Measurements from ENCODE around the gene MYO9B.
"Not testable (repeated sequence)": the region's sequence is repeated elsewhere in the genome, so short reads cannot be mapped to it uniquely, and the experiment has no call there.

MYO9B gene

DNA sequence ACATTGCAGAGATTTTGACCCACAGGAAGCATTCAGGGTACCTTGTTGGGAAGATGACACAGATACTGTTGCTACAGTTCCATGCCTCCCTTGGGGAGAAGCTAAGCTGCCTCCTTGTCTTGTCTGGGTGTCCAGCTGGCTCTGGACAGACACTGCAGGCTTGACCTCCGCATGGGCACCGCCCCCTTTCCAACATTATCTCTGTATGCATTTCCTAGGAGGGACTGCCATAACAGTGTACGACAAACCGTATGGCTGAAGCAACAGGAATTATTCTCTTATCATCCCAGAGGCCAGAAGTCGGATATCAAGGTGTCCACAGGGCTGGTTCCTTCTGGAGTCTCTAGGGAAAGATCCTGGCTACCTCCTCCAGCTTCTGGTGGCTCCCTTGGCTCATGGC is 72.6 kb downstream of the MYO9B start:
- no peak for DNase-seq

DNA sequence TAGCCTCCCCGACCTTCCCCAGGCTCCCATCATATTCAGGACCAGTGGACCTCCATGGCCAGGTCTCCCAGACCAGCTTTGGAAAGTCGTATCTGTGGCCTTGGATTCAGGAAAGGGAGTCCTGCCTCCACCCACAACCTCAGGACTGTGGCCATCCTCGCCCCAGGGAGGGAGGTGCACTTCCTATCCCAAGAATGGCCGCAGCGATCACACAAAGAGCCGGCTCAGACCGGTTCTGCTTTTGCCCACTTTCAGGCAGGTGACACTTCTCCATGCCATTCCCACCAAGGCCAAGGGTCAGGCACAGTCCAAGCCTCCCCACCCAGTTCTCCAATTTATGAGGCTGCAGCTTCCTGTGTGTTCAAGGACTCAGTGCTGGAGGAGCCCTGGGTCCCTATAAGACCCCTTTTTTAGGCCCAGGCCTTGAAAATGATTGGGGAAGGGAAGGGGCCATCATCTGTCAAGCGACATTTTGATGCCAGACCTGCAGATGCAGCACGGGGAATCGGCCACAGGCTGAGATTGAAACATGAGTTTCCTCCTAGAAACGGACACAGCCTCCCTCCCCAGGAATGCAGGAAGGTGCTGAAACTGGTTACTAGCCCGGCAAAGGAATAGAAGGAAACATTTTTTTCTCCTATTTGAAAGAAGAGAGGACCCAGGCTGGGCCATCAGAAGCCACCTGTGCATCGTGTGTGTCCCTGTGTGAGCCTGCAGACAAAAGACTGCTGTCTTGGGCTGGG is 74.0 kb downstream of the MYO9B start:
- no peak for DNase-seq

DNA sequence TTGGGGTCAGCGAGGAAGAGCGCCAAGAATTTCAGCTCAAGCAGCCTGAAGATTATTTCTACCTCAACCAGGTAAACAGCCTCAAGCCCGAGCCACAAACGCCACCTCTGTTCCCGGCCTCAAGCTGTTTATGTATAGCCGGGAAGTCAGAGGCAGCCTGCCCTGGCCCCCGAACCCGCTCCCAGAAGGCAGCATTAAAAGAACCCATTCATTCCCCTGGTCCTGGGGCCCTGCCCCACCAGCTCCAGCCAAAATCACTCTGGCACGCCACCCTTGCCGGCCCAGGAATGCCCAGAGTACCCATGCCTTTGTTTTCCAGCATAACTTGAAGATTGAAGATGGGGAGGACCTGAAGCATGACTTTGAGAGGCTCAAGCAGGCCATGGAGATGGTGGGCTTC is 78.4 kb downstream of the MYO9B start:
- DNase-seq: no peak

DNA sequence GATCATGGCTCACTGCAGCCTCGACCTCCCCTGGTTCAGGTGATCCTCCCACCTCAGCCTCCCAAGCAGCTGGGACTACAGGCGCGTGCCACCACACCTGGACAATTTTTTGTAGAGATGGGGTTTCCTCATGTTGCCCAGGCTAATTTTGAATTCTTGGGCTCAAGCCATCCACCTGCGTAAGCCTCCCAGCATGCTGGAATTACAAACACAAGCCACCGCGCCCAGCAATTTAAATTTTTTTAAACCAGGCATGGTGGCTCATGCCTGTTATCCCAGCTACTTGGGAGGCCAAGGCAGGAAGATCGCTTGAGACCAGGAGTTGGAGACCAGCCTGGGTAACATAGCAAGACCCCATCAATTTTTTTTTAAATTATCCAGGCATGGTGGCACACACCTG is 79.7 kb downstream of the MYO9B start:
- no peak for DNase-seq

DNA sequence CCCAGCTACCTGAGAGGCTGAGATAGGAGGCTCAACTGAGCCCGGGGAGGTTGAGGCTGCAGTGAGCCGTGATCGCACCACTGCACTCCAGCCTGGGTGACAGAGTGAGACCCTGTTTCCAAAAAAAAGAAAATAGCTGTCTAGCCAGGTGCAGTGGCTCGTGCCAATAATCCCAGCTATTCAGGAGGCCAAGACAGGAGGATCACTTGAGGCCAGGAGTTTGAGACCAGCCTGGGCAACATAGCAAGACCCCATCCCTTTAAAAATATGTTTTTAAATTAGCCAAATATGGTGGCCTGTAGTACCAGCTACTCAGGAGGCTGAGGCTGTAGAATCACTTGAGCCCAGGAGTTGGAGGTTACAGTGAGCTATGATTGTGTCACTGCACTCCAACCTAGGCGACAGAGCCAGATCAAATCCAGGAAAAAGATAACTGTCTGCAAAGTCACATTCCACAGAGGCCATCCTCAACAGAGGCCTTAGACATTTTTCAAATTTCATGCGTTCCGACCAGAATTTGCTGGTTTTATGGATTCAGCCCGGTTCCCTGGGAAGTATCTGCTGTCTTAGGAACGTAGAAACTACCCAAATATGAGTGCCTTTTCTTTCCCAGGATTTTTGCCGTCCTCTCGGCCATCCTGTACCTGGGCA is 80.8 kb downstream of the MYO9B start:
- DNase-seq: no peak

DNA sequence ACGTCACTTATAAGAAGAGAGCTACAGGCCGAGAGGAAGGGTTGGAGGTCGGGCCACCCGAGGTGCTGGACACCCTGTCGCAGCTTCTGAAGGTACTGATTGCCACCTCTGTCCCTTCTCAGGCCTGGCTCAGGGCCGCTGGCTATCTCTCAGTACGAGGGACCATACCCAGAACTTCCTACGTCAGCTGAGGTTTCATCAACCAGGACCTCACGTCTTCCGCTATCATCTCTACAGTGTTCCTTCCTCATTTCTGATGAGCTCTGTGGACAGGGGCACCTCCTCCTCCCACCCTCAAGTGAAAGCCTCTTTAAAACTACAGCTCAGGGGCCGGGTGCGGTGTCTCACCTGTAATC is 81.3 kb downstream of the MYO9B start:
- no peak for DNase-seq

DNA sequence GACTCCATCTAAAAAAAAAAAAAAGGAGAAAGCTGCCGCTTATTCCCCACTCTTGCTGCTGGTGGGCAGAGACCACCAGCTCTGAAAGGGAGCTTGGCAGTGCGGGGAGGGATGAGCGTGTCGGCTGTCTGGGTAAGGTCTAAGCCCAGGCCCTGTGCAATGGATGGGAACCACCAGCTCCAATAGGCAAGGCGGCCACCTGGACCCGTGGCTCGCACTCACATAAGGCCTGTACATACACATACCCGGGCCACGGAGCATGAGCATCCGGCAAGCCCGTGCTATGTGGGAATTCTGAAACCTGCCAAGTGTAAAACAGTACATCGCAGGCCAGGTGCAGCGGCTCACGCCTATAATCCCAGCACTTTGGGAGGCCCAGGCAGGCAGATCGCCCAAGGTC is 83.0 kb downstream of the MYO9B start:
- DNase-seq: no peak

DNA sequence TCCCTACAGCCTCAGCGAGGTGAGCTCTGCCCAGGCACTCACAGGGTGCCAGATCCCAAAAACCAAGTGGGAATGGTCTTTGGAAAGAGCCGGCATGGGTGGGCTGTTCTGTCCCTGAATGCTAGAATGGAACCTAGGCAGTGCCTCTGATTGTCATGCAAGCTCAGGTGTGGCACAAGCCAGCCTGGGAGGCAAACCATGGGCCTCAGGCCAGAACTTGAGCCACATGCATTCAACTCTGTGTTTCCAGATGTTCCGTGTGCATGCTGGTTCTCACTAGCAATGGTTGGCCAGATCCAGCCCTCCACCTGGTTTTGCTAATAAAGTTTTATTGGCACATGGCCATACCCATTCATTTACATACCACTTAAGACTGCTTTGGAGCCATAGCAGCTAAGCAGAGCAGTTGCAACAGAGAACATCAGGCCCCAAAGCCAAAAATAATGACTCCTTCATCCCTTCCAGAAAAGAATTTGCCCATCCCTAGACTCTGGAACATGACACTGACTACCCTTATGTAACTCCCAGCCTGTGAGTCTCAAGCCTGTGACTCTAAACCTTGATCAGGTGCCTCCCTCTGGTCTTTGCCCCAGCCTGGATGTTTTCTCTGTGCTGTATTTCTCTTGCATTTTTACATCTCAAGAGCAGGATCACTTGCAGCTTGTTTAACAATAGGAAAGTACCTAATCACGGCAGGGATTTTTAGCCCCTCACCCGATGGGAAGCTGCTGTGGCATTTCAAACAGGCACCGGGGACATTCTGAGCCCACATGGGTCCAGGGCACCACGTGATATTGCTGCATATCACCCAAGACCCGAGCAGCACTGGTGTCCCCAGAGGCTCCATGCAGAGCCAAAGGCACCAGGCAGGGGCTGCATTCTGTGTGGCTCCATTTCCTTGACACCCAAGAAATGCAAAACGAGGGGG is 84.2 kb downstream of the MYO9B start:
- DNase-seq: no peak

DNA sequence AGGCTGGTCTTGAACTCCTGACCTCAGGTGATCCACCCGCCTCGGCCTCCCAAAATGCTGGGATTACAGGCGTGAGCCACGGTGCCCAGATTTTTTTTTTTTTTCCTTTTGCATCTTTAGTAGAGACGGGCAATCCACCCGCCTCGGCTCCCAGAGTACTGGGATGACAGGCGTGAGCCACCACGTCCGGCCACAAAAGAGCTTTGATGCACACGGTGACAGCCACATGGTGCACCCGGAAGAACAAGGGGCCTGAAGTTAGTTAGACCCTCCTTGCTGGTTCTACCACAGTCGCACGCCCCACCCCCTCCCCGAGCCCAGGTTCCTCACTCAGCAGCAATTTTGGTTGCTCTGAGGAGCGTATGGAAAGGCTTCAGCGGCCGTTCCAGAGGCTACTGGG is 85.3 kb downstream of the MYO9B start:
- DNase-seq: no peak

DNA sequence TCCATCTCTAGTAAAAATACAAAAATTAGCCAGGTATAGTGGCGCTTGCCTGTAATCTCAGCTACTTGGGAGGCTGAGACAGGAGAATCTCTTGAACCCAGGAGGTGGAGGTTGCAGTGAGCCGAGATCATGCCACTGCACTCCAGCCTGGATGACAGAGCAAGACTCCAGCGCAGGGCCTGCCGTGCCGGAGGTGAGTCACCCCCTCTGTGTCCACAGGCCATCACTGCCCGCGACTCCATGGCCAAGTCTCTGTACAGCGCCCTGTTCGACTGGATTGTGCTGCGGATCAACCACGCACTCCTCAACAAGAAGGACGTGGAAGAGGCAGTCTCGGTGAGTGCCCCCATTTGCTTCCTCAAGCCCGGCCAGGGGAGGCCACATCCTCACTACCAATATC is 86.6 kb downstream of the MYO9B start:
- DNase-seq: not testable (repeated sequence)

DNA sequence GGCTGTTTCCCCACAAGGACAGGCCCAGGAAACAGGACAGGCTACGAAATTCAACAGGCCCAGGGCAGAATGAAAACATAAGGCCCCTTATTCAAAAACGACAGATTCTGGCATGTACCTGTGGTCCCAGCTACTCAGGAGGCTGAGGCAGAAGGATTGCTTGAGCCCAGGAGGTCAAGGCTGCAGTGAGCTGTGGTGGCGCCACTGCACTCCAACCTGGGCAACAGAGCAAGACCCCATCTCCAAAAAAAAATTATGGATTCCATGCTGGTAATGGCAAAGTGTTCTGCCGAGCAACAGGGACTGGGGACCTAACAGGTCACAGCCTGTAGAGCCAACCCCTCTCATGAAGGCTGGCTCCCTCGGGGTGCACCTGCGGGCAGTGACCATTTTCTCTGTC is 87.0 kb downstream of the MYO9B start:
- DNase-seq: no peak

DNA sequence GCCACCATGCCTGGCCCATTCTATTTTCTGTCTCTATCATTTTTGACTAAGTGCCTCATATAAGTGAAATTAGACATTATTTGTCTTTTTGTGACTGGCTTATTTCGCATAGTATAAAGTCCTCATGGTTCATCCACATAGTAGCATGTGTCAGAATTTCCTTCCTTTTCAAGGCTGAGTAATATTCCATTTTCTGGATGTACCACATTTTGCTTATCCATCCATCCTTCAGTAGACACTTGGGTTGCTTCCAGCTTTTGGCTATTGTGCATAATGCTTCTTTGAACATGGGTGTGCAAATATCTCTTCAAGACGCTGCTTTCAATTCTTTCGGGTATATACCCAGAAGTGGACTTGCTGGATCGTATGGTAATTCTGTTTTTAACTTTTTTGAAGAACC is 88.1 kb downstream of the MYO9B start:
- no peak for DNase-seq

DNA sequence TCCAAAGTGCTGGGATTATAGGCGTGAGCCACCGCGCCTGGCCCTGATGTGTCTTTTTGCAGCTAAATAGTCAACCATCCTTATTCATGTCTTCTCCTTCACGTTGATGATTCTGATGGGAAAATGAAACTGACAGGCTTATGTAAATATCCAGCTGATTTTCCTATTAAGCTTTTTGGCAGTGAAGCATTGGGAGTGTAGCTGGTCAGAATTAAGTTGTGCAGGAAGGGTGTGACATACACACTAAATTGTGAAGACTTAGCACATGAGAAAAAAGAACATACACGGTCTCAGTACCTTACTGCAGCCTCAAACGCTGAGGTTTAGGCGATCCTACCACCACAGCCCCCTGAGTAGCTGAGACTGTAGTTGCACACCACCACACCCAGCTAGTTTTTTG is 89.1 kb downstream of the MYO9B start:
- DNase-seq: no peak

DNA sequence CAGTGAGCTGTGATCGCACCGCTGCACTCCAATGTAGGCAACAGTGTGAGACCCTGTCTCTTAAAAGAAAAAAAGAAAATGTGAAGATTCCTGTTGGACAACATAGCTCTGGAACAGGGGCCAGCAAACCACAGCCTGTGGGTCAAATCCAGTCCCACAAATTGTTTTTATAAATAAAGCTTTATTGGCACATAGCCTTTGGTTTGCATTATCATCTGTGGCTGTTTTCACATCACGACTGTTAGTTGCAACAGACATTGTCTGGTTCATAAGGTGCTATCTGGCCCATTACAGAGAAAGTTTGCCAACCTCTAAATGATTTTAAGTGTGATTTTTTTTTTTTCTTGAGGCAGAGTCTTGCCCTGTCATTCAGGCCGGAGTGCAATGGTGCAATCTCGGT is 90.1 kb downstream of the MYO9B start:
- DNase-seq: no peak

DNA sequence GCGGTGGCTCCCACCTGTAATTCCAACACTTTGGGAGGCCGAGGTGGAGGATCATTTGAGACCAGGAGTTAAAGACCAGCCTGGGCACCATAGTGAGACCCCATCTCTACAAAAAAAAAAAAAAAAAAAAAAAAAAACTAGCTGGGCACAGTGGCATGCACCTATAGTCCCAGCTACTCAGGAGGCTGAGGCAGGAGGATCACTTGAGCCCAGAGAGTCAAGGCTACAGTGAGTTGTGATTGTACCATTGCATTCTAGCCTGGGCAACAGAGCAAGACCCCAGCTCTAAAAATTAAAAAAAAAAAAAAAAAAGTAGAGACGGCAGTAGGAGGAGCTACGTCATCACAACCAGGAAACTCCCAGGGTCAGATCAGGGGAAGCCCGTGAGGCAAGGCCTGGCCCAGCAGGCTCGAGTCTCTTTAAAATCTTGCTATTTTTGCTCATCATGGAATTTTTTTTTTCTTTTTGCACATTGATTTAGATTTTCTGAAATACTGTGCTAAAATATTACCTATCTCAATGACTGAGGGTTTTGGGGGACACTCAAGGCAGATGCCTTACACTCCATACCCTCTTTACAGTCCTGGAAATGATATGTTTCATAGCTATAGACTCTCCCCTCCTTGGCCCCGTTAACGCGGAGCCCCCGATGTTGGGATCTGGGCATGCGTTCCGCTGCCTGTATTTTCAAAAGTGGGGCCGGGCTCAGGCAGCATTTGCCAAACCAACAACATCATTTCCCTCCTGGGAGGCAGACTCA is 95.1 kb downstream of the MYO9B start:
- DNase-seq: no peak

DNA sequence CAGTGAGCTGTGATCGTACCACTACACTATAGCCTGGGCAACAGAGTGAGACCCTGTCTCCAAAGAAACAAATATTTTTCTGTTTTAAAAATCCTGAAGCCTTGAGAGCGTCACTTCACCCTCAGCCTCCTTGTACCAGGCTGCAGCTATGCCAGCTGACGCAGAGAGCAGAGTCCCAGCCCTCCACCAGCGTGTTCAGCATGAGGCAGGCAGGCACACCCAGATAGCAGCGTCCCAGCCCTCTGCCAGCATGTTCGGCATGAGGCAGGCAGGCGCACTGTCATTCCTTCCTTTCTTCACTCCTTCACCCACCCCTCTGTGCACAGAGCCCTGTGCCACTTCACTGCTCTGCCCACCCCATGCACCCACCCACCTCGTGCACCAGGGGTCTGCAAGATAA is 96.3 kb downstream of the MYO9B start:
- DNase-seq: no peak

DNA sequence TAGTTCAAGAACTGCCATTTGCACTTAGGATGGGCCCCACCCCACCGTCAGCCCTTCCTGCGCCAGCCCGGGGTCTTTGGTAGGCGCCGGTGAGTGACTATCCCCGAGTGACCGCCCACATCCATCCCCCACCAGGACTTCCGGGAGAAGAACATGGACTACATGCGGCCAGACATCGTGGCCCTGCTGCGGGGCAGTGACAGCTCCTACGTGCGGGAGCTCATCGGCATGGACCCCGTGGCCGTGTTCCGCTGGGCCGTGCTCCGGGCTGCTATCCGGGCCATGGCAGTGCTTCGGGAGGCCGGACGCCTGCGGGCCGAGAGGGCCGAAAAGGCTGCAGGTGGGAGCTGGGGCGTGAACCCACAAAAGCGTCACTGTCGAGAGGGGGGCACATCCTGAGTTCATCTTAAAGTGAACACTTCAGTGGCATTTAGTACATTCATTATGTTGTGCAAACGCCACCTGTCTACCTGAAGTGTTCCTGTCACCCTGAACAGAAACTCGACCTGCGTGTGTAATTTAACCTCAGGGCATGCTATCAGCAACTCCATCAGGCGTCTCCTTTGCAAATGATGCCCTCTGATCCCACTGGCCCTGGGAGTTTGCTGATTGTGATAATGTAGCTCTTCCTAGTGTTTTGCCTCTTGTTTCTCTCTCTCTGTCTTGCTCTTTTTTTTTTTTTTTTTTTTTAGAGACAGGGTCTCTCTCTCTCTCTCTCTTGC is 97.2 kb downstream of the MYO9B start:
- DNase-seq: no peak

DNA sequence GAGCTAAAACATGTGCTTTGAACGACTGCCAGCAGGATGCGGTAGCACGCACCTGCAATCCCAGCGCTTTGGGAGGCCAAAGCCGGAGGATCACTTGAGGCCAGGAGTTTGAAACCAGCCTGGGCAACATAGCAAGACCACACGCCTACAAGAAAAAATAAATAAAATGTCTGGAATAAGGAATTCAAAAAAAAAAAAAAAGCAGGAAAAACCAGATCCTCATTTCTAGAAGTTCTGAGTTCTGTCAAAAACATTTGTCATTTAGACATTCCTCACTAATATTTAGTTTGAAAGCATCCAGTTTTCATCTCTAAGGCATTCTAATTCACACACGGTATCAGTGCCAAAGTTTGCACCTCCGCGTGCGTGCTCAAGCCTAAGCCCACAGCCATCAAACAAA is 102.7 kb downstream of the MYO9B start:
- no peak for DNase-seq

DNA sequence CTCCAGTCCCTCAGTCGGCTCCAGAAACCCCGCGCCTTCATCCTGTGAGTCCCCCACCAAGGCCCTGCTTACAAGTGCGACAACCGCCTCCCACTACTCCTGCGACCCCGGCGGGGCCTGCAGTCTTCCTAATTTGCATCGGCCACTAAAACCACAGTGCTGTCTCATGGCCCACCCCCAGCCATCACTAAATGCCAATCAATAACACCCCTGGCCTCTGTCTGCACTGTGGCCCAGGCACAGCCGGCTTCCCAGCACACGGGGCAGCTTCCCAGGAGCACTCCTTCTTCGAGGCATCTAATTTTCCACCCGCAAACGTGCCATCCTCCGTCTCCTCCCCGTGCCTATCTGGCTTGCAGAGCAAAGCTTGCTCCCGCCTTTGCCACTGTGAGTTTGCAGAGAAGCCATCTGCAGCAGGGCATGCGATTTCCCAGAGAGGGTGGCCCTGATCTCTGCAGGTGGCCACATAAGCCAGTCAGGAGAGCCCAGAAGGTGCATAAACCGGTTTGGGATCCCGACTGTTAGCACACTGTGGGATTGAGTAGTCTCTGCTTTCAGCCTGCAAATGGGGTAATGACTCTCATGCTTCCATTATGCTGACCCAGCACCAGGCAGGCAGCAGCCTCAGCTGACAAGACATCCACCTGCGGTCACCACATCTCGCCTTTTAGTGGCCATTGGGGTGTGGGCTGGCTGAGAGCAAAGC is 105.6 kb downstream of the MYO9B start:
- DNase-seq: no peak

DNA sequence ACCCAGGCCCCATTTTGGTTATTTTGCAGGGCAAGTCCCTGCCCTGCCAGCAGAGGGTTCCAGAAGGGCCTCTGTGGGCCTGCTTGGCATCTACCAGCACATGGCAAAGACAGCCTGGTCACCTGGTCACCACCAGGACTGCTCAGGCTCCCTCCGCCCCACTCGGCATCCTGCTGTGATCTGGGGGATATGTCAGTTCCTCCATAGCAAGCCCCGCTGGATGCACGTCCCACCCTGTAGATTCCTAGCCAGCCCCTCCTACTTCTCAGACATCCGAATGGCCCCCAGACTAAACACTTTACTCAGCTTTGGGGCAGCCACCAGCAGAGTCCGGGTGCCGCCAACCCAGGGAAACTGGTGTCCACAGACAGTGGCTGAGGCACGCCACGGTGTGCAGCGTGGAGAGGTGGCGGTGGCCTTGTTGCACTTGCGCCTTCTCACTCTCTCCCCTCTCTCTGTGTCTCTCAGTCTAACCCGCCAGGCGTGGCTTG is 107.7 kb downstream of the MYO9B start:
- DNase-seq: no peak

DNA sequence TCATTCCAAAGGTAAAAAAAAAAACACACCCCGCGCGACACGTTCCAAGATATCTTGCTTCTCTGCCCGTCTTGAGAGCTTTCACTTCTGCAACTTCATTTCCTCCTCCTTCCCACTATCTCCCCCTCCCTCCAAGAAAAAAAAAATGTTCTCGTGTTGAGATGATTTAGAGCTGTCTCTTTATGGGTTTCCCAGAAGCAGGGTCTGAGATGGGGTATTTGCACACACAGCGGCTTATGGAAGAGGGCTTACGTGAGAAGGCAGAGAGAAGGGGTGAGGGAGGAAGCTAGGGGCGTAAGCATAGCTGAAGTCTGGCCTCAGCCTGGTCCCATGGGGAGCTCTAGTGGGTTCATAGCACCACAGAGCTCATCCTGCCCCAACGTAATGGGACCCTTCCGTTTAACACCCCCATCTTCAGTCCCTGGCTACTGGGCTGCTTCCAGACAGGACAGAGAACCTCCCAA is 108.3 kb downstream of the MYO9B start:
- DNase-seq: no peak

Measured in NCI-H1930 (cell line).